Fibroblast of lung (primary cell): Measurements from ENCODE around the gene MINK1.

ENCODE experiments used
- CTCF ChIP-seq, 2 donors: IDR thresholded peaks in 1 of 2; conservative IDR thresholded peaks in 1 of 2; 1 replicate in 1 of 2; 2 replicates in 1 of 2; pipeline ENCODE4 v1.5.1; 2011 to 2012; ENCODE audit warnings: low read length in 2 of 2, control low read depth in 1 of 2, inconsistent platforms in 1 of 2, low read depth in 1 of 2, mild to moderate bottlenecking in 1 of 2
- EZH2 ChIP-seq: IDR thresholded peaks from 2 replicates; pipeline ENCODE4 v1.5.1; 2012; ENCODE audit warnings: low read length, control low read depth, mild to moderate bottlenecking; ENCODE audit errors: missing control alignments

GRCh38 chr17:4839221-4839620 lies 6.1 kb downstream of the MINK1 start:
- TF ChIP-seq CTCF (conservative IDR thresholded peaks at IDR 0.05 in 1 of 2, IDR thresholded peaks at IDR 0.05 in 1 of 2; ENCODE audit: low read depth in 1 of 2, low read length in 2 of 2) (no peak), EZH2 (no peak)
